ENCODE measurements around the gene TRMT6.

The TRMT6 gene

GRCh38 chr20:5900908-5901307 is 49.4 kb downstream of the TRMT6 start:
- in situ Hi-C loops (cut with HindIII; ENCODE audit: low sequenced_read_pairs) = no loop called here

- in situ Hi-C loops (cut with HindIII; ENCODE audit: low sequenced_read_pairs) = no loop called here
These were observed 50.9 kb downstream of the TRMT6 start for GRCh38 chr20:5899444-5899843.

DNA sequence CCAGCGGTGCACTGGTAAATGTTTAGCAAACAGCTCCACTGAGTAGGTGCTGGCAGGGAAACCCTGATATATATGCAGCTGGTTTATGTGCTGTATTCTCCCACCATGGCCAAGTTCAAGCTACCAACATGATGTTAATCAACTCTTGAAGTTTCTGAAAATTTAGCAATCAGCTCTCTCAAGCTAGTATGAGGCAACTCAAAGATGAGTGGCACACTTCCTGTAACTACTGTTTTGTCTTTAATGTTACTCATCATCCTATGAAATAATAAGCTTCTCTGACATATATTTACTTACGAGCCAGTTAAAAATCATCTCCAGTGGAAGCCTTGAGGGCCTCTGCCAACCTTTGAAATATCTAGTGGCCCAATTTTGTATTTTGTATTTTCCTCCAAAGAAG is 54.7 kb downstream of the TRMT6 start:
- in situ Hi-C loops (cut with HindIII; ENCODE audit: low sequenced_read_pairs) = no loop called here

GRCh38 chr20:5893621-5894020 is 56.7 kb downstream of the TRMT6 start:
- in situ Hi-C loops (cut with HindIII; ENCODE audit: low sequenced_read_pairs) = no loop called here

DNA sequence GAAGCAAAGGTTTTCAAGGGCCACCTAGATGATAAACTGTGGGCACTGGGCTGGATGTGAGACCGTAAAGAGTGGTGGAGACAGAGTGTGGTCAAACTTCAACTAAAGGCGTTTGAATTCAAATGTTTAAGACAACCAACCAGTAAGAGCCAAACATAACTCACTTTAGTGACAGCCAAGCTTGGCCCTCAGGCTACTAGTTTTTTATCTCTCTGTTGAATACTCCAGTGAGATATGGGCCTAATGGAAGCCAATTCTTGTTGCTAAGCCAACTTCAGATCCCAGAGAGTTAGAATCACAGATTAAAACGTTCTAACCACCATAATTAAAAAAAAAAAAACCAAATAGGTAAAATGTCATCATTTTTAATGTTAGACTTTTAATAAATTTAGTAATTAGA is 57.3 kb downstream of the TRMT6 start:
- in situ Hi-C loops (cut with HindIII; ENCODE audit: low sequenced_read_pairs) = no loop called here

GRCh38 chr20:5890773-5891441 is 59.4 kb downstream of the TRMT6 start:
- in situ Hi-C loops (cut with HindIII; ENCODE audit: low sequenced_read_pairs) = no loop called here

DNA sequence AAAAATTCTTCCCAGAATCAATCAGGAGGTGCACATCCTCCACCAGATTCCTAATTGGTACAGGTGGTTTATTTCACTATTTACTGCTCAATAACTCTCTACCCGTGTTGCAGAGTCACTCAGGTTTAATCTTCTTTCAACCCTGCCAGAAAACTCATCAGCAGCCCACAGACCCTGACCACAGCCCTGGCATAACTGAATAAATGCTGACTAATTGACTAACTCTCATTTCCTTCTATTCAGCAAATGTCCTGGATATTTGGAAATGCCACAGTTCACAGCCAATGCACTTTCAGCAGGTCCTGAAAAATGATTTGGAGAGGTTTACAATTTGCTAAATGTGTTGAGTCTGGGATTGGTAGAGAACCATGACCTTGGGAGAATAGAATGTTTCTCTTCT is 62.3 kb downstream of the TRMT6 start:
- in situ Hi-C loops (cut with HindIII; ENCODE audit: low sequenced_read_pairs) = no loop called here

GRCh38 chr20:5887386-5887785 is 62.9 kb downstream of the TRMT6 start:
- in situ Hi-C loops (cut with HindIII; ENCODE audit: low sequenced_read_pairs) = no loop called here
